GM21515 (cell line): ENCODE results near the gene OGG1.

Experiments
- ATAC-seq: cut with Tn5 transposase; IDR thresholded peaks from one replicate; pipeline ENCODE4 v1.9.1; 2021; ENCODE audit not compliant: unreplicated experiment

The OGG1 gene

DNA sequence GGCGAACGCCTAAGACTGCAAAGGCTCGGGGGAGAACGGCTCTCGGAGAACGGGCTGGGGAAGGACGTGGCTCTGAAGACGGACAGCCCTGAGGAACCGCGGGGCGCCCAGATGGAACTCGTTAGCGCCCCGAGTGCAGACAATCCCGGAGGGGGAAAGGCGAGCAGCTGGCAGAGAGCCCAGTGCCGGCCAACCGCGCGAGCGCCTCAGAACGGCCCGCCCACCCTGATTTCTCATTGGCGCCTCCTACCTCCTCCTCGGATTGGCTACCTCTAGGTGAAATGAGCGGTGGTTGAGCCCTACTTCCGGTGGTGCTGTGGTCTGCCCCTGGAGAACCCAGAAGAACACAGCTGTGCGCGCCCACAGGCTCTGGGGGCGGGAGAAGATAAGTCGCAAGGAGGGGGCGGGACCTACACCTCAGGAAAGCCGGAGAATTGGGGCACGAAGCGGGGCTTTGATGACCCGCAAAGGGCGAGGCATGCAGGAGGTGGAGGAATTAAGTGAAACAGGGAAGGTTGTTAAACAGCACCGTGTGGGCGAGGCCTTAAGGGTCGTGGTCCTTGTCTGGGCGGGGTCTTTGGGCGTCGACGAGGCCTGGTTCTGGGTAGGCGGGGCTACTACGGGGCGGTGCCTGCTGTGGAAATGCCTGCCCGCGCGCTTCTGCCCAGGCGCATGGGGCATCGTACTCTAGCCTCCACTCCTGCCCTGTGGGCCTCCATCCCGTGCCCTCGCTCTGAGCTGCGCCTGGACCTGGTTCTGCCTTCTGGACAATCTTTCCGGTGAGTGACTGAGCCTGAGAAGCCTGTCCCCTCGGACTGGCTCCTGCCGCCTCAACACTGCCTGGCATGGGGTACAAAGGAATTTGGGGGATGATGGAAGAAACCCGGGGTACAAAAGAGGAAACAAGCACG lies at the start of gene OGG1:
Gene OGG1 (plus strand): TSS at position 308 of the 911 bp plus-strand sequence. CDS start 335 bp downstream, at position 643.
- peak; percentile 94 for ATAC-seq

GRCh38 chr3:9700536-9700935 lies 49.2 kb upstream of the OGG1 start:
- no peak for ATAC-seq

DNA sequence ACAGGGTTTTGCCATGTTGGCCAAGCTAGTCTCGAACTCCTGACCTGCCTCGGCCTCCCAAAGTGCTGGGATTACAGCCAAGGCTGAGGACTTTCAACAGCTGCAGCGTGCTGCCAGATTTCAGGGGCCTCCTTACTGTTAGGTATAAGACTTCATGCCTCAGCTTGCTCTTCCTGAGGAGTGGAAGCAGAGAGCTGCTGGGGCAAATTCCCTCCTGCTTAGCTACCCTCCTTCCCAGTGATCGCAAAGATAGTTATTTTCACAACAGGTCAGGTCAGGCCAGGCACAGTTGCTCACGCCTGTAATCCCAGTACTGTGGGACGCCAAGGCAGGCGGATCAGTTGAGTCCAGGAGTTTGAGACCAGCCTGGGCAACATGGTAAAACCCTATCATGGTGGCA lies 48.7 kb upstream of the OGG1 start:
- ATAC-seq, result no peak

DNA sequence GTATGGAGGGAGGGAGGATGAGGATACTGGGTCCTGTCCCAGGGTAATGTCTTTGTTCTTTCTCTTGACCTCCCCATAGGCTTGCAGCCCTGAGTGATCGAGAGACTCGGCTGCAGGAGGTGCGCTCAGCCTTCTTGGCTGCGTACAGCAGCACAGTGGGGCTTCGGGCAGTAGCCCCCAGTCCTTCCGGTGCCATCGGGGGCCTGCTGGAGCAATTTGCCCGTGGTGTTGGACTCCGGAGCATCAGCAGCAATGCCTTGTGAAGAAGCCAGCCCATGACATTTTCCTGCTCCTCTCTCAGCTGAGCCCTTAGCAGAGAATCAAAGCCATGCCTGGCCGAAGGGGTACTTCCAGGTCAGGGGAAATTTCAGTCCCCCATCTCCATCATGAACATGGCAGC lies 48.0 kb upstream of the OGG1 start:
- ATAC-seq, result no peak

DNA sequence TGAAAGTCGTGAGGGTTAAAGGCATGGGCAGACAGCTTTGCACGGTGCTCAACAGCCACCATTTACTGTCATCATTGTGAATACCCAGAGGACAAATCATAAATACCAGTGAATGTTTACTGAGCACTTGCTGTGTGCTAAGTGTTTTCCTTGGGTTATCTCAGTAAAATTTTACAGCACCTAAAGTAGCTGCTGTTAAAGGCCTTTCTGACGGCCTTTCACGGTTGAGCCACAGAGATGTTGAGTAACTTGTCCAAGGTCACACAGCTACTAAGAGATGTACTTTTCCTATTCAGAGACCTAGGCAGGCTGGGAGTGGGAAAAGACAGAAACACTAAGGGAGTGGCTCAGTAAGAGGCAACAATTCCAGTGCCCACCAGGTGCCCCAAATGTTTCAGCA lies 46.5 kb upstream of the OGG1 start:
- ATAC-seq, result no peak

GRCh38 chr3:9703736-9704346 lies 45.9 kb upstream of the OGG1 start, which contains the start of gene CPNE9:
Gene CPNE9, plus strand, starts transcription at chr3:9703833. Its CDS starts 164 bp downstream, at chr3:9703997.
- ATAC-seq, result no peak

DNA sequence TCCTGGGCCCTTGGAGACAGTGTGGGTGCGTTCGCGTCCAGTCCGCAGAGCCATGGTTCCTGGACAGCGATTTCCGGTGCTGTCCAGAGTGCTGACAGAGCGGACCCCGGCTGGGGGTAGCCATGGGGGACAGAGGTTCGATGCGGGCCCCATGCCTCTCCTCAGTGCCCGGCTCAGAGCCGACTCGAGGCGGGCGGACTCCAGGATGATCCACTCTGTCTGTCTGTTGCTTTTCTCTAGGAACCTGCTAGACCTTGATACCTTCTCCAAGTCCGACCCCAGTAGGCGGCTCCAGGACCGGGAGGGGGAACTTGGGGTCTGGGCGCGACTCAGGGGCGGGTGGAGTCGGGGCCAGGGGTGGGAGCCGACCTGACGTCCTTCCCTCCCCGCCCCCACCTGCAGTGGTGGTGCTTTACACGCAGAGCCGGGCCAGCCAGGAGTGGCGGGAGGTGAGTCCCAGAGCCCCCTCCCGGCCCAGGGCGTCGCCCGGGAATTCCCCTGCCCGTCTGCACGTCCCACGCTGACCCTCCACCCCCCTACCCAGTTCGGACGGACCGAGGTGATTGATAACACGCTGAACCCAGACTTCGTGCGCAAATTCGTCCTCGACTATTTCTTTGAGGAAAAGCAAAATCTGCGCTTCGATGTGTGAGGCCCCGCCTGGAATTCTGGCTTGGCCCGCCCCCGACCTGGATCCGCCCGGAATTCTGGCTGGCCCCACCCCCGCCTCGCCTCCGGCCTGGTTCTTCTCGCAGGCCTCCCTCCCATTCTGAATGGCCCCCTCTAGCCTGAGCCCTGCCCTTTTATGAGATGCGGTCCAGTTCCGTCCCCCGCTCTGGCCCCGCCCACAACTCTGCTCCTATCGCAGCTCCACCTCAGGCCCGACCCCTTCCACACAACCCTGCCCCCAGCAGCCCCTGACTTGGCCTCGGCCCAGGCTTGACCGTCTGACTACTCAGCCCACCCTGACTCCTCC lies 45.1 kb upstream of the OGG1 start:
- ATAC-seq, result no peak

DNA sequence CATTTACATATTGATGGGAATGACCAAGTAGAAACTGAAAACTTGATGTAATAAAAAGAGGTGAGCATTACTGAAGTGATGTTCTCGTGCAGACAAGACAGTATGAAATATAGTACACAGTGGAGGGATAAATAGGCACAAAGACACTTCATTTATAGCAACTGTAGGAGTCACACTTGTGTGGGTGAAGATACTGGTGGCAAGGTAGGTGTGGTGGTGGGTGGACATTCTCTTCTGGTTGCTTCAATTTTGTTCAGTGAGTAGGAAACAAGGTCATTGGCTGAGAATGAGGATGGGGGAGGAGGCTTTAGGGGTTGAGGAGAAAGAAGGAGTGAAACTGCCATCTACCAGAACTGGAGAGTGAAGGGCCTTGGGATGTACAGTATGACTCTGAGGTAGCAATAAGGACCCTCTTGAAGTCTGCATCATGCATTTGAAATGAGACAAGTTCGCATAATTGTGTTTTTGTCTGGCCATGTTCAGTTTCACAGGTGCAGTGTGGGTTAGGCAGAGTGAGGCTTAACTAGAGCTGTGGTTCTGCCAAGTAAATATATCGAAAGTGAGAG lies 39.5 kb upstream of the OGG1 start:
- no peak for ATAC-seq

DNA sequence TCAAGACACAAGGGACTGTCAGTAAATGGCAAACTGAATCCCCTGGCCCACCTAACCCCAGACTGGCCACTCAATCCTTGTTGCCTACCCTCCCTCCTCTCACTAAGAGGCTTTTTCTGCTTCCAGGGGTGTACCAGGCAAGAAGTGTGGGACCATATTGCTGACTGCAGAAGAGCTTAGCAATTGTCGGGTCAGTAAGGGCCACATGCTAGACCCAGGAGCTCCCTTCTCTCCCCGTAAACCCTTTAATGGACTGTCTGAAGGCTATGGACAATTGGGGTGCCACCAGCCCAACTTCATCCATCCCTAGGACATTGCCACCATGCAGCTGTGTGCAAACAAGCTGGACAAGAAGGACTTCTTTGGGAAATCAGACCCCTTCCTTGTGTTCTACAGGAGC lies 37.3 kb upstream of the OGG1 start:
- ATAC-seq, result no peak

DNA sequence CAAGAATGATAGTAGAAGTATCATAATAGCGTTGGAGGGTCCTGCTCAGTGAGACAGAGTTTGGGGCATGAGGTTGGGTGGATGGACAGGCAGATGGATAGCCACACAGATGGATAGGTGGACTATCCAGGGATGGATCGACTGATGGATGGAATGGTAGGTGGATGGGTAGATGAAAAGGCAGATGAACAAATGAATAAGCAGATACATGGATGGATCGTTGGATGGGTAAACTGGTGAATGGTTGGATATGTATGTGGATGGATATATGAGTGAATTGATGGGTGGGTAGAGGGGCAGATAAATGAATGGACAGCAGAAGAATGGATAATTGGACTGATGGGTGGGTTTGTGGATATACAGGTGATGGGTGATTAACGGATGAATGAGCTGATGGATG lies 36.6 kb upstream of the OGG1 start:
- no peak for ATAC-seq

- no peak for ATAC-seq
Measured at GRCh38 chr3:9715136-9715535, 34.6 kb upstream of the OGG1 start.

GRCh38 chr3:9715764-9716437 lies 33.9 kb upstream of the OGG1 start:
- ATAC-seq, result no peak

GRCh38 chr3:9716801-9717555 lies 32.8 kb upstream of the OGG1 start:
- ATAC-seq, result no peak

- ATAC-seq, result no peak
Measured at GRCh38 chr3:9717563-9717962, 32.2 kb upstream of the OGG1 start.

- no peak for ATAC-seq
Measured at GRCh38 chr3:9718118-9718517, 31.6 kb upstream of the OGG1 start.

DNA sequence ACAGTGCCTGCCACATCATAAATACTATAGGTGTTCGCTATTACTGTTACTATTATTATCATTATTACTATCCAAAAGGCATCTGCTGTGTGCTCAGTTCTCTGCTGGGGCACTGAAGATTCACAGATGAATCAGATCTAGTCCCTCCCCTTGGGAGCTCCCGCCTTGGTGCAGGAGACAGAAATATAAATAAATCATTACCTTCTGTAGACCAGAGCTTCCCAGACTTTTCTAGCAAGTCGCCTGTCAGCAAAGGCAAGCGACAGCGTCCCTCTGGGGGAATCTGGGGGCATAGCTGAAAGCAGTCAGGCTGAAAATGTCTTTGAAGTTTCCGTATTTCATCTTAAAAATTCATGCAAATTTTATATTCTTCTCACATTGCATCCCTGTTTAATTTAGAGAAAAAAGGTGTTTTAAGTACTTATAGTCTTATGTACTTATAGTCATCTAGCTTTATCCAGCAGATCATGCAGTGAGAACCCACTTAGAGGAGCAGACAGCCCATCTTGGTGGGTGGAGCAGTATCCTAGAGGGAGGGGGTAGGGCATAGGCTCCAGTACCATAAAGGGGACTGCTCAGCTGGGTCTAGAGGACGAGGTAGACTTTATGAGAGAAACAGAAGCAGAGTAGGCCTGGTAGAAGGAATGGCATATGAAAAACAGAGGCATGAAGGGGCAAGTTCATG lies 28.6 kb upstream of the OGG1 start:
- ATAC-seq, result no peak

GRCh38 chr3:9721700-9722060 lies 28.1 kb upstream of the OGG1 start:
- ATAC-seq, result no peak

DNA sequence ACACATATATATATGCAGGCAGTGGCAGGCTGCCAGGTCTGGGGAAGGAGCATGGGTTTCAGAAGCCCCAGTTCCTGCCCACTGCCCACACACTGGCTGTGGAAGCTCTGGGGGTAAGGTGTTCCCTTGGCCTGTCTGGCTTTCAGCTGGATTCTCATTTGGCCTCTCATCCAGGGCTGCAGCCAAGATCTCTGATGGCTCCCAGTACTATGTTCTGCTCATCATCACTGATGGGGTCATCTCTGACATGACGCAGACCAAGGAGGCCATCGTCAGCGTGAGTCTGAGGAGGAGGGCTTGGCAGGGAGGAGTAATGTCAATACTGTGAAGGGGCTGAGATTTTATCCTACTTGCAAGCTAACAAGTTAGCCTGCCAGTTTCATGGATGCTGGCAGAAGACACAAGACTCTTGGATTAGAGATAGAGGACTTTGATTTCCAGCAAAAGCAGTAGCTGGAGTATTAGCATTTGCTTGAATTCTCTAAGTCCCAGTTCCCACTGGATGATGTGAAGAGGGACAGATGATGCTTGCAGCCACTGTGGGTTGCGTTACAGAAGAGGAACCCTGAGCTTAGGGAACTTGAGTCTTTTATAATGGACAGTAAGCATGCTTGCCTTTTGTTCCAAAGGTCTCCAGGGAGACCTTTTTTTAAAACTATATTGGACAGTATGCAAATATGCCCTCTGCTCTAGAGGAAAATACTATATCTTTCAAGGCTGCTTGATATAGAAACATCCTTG lies 23.8 kb upstream of the OGG1 start:
- ATAC-seq, result no peak
